Dermis blood vessel endothelial cell (primary cell): Measurements from ENCODE around the gene FOXC1. TPM values are rescaled to one million over a fixed set of nuclear protein-coding genes. Genes with fewer than 3 reads are reported as not detected.

Experiments
- DNase-seq: peaks from one replicate; pipeline ENCODE4 v3.0.0; 2010
- total RNA-seq: library from RNA; depleted of rRNA; stranded (reverse); fragments of >200 nt; gene quantifications from 2 replicates; pipeline ENCODE4 v1.2.3, GENCODE V29; 2014

The FOXC1 gene
- total RNA-seq, 1 donor from 2014 or later = 8.3 TPM

- peak; percentile 63 for DNase-seq
These were observed 3.2 kb downstream of the FOXC1 start for GRCh38 chr6:1612974-1613306.

GRCh38 chr6:1613346-1613687 lies 3.6 kb downstream of the FOXC1 start:
- no peak for DNase-seq

GRCh38 chr6:1613688-1614447 lies 4.2 kb downstream of the FOXC1 start:
- peak; percentile 74 for DNase-seq

GRCh38 chr6:1614448-1615150 lies 4.9 kb downstream of the FOXC1 start:
- DNase-seq = peak; percentile 76

DNA sequence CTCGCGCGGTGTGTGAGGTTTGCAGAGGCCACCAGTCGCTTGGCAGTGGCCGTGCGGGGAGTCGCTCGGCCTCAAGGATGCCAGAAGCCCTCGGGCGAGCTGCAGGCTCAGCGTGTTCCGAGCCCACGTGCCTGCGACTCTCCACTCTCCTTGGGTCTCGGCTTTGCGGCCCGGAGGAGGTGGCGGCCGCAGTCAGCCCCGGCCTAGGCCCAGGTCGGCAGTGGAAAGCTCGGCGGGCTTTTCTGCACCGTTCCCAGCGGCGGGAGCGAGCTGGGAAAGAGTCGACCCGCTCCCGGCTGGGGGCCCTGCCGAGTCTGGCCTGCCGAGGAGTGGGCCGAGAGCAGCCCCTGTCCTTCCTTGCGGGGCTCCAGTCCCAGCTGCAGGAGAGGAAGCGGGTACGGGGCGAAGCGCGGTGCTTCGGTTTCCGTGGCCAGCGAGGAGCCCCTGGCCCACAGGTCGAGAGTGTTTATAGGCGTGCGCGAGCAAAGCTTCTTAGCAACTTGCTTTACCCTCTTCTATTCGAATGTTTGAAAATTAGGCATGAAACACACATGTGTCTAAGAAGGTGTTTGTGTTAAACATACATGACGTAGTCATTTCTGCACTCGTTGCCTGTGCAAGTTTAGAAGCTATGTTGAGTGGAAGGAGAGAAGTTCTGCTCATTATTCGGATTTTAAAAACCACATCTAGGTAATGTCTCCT lies 5.6 kb downstream of the FOXC1 start:
- peak; percentile 55 for DNase-seq

DNA sequence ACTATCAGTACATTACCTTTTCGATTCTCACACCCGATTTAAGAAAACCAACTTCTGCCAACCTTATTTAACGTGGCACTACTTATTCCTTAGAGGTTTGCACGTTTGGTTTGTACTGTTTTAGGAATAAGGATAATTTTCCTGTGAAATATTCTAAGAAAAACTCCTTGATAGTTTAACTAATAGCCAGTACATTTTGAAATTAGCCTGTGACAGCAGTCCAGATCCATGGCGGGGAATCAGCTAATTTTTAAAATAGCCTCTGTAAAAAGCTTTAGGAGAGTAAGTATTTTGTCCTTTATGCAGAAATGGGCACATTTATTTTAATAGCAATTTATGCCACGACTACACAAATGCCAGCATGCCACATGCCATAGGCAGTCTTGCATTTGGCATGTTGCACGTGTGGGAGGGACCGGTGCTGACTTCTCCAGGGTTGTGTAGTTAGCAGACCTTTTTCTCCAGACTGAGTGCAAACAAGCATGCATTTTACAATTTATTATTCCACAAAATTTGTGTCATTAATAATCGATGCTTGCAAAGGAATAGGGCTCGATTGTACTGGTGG lies 6.2 kb downstream of the FOXC1 start:
- no peak for DNase-seq

DNA sequence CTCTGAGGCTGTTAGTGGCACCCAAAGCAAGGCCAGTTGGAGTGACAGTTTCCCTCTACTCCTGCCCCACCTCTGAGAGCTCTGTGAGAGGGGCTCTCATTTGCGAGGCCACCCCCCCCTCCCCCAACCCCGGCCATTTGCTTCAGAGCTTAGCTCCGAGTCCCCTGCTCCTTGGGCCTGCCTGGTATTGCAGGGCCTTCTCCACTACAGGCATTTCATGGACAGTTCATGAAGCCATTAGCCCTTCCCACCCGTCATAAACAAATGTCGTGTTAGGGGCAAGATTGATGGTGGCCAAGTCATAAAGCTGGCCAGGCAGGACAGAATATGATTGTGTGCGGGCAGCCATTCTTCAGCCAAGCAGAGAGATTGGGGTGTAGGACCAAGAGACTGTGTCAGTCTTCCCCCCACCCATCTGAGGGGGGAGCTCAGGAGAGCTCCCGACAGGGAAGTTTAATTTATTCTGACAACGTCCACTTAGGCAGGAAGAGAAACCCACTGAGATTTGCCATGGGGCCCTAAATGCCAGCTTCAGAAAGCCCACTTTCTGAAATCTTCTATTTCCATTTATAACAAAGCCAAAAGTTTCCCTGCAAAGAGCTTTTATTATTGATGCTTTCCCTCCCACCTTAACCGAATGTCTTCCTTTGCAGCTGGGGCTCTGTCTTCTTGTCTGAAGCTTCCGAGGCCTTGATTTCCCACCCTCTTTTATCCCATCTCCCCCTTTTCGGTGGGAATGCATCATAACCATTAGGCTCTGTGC lies 7.2 kb downstream of the FOXC1 start:
- no peak for DNase-seq

DNA sequence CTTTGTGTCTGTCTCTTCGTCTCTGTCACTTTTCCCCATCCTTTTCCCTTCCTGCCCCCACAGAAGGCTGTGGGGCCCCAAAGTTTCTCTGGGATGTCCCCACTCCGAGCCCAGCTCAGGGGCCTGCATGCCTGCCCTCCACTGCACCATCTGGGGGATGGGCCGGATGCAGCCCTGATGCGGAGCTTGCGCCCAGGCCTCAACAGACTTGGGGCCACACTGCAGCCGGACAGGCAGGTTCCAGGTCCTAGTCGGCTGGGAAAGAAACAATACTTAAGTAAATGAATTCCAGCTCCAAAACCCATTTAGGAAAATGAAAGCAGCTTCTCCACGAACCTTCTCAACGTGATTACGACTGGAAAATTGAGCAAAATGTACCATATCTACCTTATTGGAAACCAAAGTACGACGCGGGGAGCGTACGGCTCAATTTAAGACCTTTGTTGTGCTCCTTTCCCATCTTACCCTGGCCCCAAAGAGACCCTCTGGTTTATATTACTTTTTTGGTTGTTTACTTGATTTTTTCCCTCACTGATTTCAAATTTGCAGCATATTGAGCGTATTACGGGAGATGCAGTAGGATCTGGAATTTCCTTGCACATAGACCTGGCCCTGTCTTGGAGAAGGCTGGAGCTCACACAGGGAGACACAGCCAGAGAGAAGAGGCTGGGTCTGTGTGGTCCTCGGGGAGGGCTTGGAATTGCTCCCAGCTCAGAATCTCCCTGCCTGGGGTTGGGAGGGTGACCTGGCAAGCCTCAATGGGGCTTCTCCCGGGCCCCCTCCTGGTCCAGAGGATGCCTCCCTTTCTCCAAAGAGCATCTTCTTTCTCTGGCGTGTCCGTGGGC lies 8.0 kb downstream of the FOXC1 start:
- DNase-seq = no peak

GRCh38 chr6:1618311-1619097 lies 8.8 kb downstream of the FOXC1 start:
- no peak for DNase-seq

DNA sequence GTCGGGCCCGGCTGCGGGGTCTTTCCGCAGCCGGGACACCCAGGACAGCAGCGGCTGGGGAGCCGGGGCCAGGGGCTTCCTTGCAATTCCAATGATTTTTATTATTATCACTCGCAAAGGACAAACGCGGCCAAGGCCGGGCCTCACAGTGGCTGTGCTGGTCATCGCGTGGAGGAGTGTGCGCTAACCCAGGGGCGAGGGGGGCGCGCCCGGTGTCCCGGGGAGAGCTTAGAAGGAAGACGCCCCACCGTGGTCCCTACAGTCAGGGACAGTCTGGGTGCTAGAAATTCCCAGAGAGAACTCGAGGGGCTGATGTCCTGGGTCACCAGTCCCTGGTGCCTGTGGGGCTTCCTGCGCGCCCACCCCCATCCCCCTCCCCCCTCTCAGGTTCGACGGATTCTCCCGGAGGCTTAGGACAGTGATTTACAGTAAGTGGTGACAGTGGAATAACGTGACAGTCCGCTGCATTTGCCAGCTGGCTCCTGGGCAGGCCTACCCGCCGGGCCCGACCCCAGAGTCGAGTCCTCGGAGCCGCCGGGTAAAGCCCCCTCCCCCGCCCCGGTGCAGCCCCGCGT lies 9.5 kb downstream of the FOXC1 start:
- no peak for DNase-seq

DNA sequence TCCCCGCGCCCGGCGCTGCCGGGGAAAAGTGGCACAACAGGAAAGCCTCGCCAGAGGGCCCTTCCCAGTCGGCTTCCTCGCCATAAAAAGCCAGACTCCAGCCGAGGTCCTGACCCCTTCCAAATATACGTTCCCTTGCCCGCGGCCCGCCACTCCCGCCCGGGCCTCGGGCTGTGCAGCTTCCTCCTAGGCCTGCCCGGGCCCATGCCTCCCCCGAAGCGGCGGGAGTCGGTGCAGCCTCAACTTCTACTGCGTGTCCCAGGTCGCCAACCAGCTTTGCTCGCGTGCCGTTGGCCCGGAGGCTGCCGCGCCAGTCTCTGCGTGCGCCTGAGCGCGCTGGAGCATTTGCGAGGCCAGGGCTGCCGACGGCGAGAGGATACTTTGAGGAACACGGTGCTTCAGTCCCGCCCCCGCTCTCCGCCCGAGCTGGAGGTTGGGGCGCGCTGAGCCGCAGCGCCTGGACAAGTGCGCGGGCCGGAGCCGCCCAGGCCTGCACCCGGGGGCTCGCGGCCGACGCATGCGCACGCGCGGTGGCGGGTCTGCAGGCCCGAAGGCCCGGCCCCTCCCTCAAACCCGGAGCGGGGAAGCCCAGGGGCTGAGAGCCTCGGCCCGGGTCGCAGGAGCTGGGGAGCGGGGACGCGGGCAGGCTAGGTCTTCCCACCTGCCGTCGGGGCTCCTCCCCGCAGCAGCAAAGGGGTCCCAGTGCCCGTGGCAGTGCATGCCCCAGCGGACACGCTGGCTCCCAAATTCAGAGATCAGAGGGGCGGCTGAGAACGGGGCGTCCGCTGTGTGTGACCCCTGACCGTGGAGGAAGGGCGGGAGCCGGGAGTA lies 10.2 kb downstream of the FOXC1 start:
- peak; percentile 57 for DNase-seq

DNA sequence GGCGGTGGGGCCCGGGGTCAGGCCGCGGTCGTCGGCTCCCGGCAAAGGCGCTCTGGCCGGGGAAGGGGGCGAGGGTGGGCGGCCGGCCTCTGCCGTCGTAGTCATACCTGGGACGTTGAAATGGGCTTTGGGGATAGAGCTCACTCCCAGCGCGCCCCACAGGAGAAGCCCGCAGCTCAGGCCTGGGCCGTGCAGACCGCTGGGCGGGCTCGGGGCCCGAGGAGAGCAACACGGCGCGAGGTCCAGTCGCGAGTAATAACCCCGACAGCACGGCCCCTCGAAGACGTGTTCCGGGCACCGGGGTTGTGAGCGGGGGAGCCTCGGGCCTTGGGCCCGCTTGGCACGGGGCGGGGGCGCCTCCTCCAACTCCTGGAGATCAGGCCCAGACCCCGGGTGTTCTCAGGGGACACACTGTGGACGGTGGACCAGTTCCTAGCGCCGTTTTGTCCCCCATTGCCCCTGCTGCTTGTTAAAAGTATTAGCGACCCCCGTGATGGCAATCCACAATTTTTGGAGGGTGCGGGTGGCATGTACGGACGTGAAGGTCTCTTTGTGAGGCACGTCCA lies 10.9 kb downstream of the FOXC1 start:
- no peak for DNase-seq

DNA sequence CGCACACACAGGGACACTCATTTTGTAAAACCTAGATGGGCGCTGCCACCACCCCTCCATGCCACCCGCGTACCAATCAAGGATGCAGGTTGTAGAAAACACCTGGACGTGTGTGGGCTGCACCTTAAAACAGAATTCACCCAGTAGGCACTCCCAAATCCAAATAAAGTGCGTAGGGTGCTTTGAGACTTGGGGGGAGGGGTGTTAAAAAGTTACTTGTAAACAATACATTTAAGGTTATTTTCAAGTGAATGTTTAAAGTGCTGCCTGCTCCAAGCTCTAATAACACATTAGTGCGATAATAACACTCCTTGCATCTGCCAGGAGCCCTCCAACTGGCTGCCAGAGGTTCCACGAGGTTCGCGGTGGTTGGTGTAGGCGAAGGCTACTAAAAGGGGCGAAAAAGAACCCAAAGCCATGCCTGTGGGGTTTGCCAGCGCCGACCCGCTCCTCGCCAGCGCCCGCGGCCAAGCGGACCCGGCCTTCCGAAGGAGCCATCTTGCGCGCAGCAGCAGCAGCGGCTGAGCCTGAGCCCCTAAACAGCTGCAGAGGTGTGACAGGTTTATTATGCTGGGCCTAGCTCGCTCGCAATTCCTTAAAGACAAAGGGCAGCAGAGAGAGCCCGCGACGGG lies 11.5 kb downstream of the FOXC1 start:
- no peak for DNase-seq

DNA sequence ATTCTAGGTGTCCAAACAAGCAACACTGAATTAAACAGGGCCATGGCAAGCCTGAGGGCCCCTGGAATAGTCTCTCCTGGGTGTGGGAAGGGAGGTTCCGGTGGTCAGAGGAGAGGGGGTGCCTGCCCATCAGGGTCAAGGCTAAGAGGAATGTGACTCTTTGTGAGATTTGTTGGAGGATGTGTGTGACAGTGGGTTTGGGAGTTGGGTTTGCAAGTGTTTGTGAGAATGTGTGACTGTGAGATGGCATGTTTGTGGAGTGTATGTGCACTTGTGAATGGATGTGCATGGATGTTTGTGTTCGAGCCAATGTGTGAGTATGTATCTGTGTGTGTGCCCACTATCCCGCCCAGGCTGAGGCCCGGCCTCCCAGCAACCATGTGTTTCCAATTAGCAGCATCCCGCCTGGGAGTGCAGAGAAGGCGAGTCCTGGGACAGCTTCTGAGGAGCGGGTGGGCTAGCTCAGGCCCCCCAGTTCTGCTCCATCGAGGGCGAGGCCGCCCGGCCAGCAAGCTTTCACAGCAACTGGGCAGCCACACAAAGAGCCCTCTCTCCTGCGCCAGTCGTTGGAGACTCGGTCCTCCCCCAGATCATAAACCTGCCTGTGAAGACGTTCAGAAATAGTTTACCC lies 12.6 kb downstream of the FOXC1 start:
- no peak for DNase-seq

DNA sequence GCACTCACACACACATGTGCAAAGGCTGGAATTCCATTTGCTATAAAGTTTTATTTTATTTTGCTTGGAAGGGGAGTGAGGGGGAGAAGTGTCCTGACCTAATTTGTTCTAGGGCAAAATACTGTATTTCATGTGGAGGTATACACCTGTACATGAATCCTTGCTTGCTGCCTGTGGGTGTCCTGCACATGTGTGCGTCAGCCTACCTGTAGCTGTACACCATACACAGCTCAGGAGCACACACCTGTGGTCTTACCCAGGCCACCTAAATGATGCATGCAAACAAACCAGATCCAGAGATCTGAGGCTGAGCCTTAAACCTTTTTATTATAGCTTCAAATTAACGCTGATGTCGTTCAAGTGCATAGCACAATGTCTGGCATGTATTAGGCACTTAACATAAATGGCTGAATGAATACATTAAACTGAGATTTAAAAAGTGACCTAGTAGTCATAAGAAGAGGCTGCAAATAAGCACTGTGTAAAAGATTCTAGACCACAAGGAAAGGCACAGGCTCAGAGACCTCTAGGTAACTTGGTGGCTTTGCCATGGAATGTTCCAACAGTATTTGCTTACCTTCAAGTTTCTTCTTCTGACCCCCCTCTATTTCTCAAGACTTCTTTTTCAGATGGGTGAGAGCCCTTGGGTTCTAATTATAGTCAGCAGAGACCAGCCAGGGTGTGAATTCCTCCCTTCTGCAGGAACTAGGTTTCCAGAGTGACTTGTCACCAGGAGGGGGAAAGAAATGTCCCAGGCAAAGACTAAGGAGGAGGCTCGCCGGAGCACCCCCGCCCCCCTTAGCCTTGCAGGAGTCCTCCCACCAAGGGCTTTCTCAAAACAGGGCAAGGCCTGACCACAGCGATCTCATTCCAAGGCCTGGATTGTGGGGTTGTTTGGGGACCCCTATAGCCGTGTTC lies 13.4 kb downstream of the FOXC1 start:
- no peak for DNase-seq

- no peak for DNase-seq
These were observed 14.0 kb downstream of the FOXC1 start for GRCh38 chr6:1623769-1624057.

DNA sequence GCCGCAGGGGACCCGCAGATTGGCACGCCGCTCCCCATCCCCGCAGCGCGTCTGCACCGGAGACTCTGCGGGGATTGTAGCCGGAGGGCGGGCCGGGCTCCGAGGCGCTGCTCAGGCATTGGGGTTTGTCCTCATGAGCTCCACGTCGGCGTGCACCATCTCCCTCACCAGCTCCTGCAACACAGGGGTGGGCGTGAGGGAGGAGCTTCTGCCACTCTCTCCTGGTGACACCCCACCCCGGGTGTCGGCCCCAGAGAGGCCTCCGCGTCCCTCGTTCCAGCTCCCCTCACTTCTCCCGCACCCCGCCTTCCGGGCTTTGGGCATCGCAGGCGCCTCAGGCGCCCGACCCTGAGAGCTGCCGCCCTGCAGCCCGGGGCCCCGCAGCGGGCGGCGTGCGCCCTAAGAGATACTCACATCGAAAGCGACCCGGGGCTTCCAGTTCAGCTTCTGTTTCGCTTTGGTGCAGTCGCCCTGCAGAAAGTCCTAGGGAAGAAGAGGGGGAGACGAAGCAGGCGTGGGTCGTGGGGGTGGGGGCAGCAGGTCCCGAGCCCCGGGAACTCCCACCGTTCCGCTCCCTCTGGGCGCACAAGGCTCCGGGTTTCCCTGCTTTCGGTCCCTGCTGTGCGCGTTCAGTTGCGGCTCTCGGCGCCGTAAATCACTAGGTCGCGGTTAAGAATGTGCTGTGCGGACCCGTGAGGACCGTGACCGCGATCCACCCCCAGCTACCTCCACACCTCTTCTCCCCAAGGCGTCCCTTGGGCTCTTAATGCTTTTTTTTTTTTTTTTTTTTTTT lies 14.5 kb downstream of the FOXC1 start:
- peak; percentile 41 for DNase-seq
